Uterus (tissue), 2 donors: Measurements from ENCODE around the gene GRM6.

Experiments used
- POLR2A ChIP-seq, 2 donors: fragments of 450-650 bp; IDR thresholded peaks; one replicate each; pipeline ENCODE4 v1.6.1; 2016; ENCODE audit warnings: antibody characterized with exemption in 2 of 2, mild to moderate bottlenecking in 1 of 2, moderate library complexity in 1 of 2
- TF ChIP-seq, protein P1 (sequence below), 4 experiments: fragments of 200-600 bp in 2 of 4; fragments of 450-650 bp in 2 of 4; sonication (generic) in 2 of 4; IDR thresholded peaks; one replicate each; pipeline ENCODE4 v1.5.1; 2016 to 2019; ENCODE audit warnings: antibody characterized with exemption in 4 of 4, mild to moderate bottlenecking in 2 of 4, moderate library complexity in 1 of 4

GRCh38 chr5:179006564-179006963 lies 11.4 kb upstream of the GRM6 start:
- TF ChIP-seq, protein P1, sequence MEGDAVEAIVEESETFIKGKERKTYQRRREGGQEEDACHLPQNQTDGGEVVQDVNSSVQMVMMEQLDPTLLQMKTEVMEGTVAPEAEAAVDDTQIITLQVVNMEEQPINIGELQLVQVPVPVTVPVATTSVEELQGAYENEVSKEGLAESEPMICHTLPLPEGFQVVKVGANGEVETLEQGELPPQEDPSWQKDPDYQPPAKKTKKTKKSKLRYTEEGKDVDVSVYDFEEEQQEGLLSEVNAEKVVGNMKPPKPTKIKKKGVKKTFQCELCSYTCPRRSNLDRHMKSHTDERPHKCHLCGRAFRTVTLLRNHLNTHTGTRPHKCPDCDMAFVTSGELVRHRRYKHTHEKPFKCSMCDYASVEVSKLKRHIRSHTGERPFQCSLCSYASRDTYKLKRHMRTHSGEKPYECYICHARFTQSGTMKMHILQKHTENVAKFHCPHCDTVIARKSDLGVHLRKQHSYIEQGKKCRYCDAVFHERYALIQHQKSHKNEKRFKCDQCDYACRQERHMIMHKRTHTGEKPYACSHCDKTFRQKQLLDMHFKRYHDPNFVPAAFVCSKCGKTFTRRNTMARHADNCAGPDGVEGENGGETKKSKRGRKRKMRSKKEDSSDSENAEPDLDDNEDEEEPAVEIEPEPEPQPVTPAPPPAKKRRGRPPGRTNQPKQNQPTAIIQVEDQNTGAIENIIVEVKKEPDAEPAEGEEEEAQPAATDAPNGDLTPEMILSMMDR (IDR thresholded peaks at IDR 0.05) = no peak
- TF ChIP-seq POLR2A (IDR thresholded peaks at IDR 0.05) = no peak
